RPMI7951 (cell line): Measurements from ENCODE around the gene ZMPSTE24. TPM values are rescaled to one million over a fixed set of nuclear protein-coding genes. Genes with fewer than 3 reads are reported as not detected.

ENCODE experiments used
- DNase-seq: peaks from one replicate; pipeline ENCODE4 v3.0.0-alpha.2; 2012; ENCODE audit warnings: low read depth
- total RNA-seq: library from RNA; depleted of rRNA; stranded (reverse); fragments of >200 nt; shearing (Covaris generic); gene quantifications from 2 replicates; pipeline ENCODE4 v1.2.3, GENCODE V29; 2014

Gene ZMPSTE24
- total RNA-seq, 1 experiment from 2014 or later = 61.9 TPM

- no peak for DNase-seq
Measured at GRCh38 chr1:40303790-40304189, 45.8 kb downstream of the ZMPSTE24 start.

GRCh38 chr1:40305451-40305850 lies 47.4 kb downstream of the ZMPSTE24 start:
- DNase-seq = peak; percentile 14

- no peak for DNase-seq
Measured at GRCh38 chr1:40305871-40306270, 47.8 kb downstream of the ZMPSTE24 start.

GRCh38 chr1:40306296-40306695 lies 48.3 kb downstream of the ZMPSTE24 start:
- DNase-seq = no peak

GRCh38 chr1:40307186-40307585 lies 49.1 kb downstream of the ZMPSTE24 start:
- DNase-seq = no peak

GRCh38 chr1:40308036-40308727 lies 50.1 kb downstream of the ZMPSTE24 start:
- no peak for DNase-seq

- peak; percentile 15 for DNase-seq
Measured at GRCh38 chr1:40309374-40310128, 51.5 kb downstream of the ZMPSTE24 start.

- no peak for DNase-seq
Measured at GRCh38 chr1:40310129-40310461, 52.1 kb downstream of the ZMPSTE24 start.

GRCh38 chr1:40310983-40311642 lies 53.1 kb downstream of the ZMPSTE24 start:
- DNase-seq = no peak

- no peak for DNase-seq
Measured at GRCh38 chr1:40311692-40312091, 53.7 kb downstream of the ZMPSTE24 start.

GRCh38 chr1:40312238-40313205 lies 54.5 kb downstream of the ZMPSTE24 start:
- DNase-seq = peak; percentile 35

GRCh38 chr1:40313329-40313957 lies 55.4 kb downstream of the ZMPSTE24 start:
- DNase-seq = peak; percentile 71

- DNase-seq = no peak
Measured at GRCh38 chr1:40313958-40314720, 56.1 kb downstream of the ZMPSTE24 start.

- no peak for DNase-seq
Measured at GRCh38 chr1:40314721-40315238, 56.7 kb downstream of the ZMPSTE24 start.

- DNase-seq = peak; percentile 68
Measured at GRCh38 chr1:40315239-40315794, 57.3 kb downstream of the ZMPSTE24 start.

GRCh38 chr1:40315795-40316594 lies 58.0 kb downstream of the ZMPSTE24 start:
- DNase-seq = peak; percentile 21

- DNase-seq = peak; percentile 51
Measured at GRCh38 chr1:40316595-40317393, 58.8 kb downstream of the ZMPSTE24 start, which contains the start of gene COL9A2. Gene COL9A2, minus strand, starts transcription at chr1:40317286. Its CDS starts 89 bp downstream, at chr1:40317197.
